Measurements from ENCODE around the gene RFX2.

The RFX2 gene

GRCh38 chr19:5971714-5972354, 138.5 kb downstream of the RFX2 start:
- H3K4me3 ChIP-seq (replicated peaks; ENCODE audit: low read depth, low read length): no peak overlapping the region
- no peak for DNase-seq (ENCODE audit: low read depth)
- no peak for TF ChIP-seq CTCF (IDR thresholded peaks at IDR 0.05; ENCODE audit: low read length, missing control alignments)

- no peak for TF ChIP-seq CTCF (IDR thresholded peaks at IDR 0.05; ENCODE audit: low read length, missing control alignments)
- DNase-seq (ENCODE audit: low read depth): no peak
- no peak overlapping the region for H3K4me3 ChIP-seq (replicated peaks; ENCODE audit: low read depth, low read length)
Observed at GRCh38 chr19:5969476-5969875, 140.8 kb downstream of the RFX2 start.

- DNase-seq (ENCODE audit: low read depth): no peak
- no peak for TF ChIP-seq CTCF (IDR thresholded peaks at IDR 0.05; ENCODE audit: low read length, missing control alignments)
- H3K4me3 ChIP-seq (replicated peaks; ENCODE audit: low read depth, low read length): no peak overlapping the region
Observed at GRCh38 chr19:5968431-5969373, 141.6 kb downstream of the RFX2 start.

- DNase-seq (ENCODE audit: low read depth): peak; percentile 89
- no peak overlapping the region for H3K4me3 ChIP-seq (replicated peaks; ENCODE audit: low read depth, low read length)
- TF ChIP-seq CTCF (IDR thresholded peaks at IDR 0.05; ENCODE audit: low read length, missing control alignments): peak; percentile 89
Observed at GRCh38 chr19:5967994-5968430, 142.3 kb downstream of the RFX2 start.

GRCh38 chr19:5967571-5967970, 142.7 kb downstream of the RFX2 start:
- no peak overlapping the region for H3K4me3 ChIP-seq (replicated peaks; ENCODE audit: low read depth, low read length)
- no peak for TF ChIP-seq CTCF (IDR thresholded peaks at IDR 0.05; ENCODE audit: low read length, missing control alignments)
- no peak for DNase-seq (ENCODE audit: low read depth)

GRCh38 chr19:5966941-5967340, 143.4 kb downstream of the RFX2 start:
- no peak for DNase-seq (ENCODE audit: low read depth)
- no peak overlapping the region for H3K4me3 ChIP-seq (replicated peaks; ENCODE audit: low read depth, low read length)

More at GRCh38 chr19:5966941-5967340, 143.4 kb downstream of the RFX2 start:
- TF ChIP-seq CTCF (IDR thresholded peaks at IDR 0.05; ENCODE audit: low read length, missing control alignments): no peak
